Stimulated activated effector memory CD8-positive, alpha-beta T cell treated with anti-CD3 and anti-CD28 coated beads, Interleukin-12 subunit alpha, Interleukin-12 subunit beta, amount 100 ng/mL, for 72 hours (primary cell): Measurements from ENCODE around the gene KIF6.

ENCODE experiments used
- ATAC-seq: fragments of 150-1000 bp; cut with Tn5 transposase; 2 replicates; pipeline ENCODE4 v1.10.0; 2021
- DNase-seq, 2 donors: peaks; one replicate each; pipeline ENCODE4 v3.0.0; 2021 to 2022; ENCODE audit warnings: low spot score in 2 of 2
- H3K27ac Mint-ChIP-seq: one replicate; pipeline ENCODE4 v1.8.0; 2022; ENCODE audit warnings: mild to moderate bottlenecking, mixed read lengths
- H3K36me3 Mint-ChIP-seq: one replicate; pipeline ENCODE4 v1.8.0; 2022; ENCODE audit warnings: mild to moderate bottlenecking, mixed read lengths
- H3K4me1 Mint-ChIP-seq: one replicate; pipeline ENCODE4 v1.8.0; 2022; ENCODE audit warnings: mixed read lengths
- H3K4me3 Mint-ChIP-seq: one replicate; pipeline ENCODE4 v1.8.0; 2022; ENCODE audit warnings: mild to moderate bottlenecking, mixed read lengths
- H3K9me3 Mint-ChIP-seq: one replicate; pipeline ENCODE4 v1.8.0; 2022; ENCODE audit warnings: mixed read lengths

The KIF6 gene

DNA sequence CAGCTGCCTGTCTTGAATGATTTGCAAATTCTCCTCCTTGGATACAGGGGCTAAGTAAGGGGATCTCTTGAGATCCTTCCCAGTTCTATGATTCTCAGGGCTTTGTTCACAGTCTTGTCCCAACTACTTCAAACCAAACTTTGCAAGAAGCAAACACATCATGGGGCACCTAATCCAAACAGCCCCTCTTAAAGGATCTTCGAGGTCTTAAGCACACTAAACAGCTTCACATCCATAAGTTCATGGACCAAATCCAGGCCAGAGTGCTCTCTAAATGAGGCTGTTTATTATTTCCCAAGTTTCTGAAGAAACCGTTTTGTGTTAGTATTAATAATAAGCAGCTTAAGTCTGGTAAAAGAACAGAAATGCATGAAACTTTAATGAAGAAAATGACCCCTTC is 75.2 kb downstream of the KIF6 start:
- ATAC-seq (no peak), DNase-seq (no peak)
- Mint-ChIP-seq H3K9me3 (no peaks in the 10 kb centered on the region), H3K4me3 (no peak overlapping the region), H3K27ac (no peak overlapping the region), H3K4me1 (no peaks in the 10 kb centered on the region), H3K36me3 (no peaks in the 10 kb centered on the region)

DNA sequence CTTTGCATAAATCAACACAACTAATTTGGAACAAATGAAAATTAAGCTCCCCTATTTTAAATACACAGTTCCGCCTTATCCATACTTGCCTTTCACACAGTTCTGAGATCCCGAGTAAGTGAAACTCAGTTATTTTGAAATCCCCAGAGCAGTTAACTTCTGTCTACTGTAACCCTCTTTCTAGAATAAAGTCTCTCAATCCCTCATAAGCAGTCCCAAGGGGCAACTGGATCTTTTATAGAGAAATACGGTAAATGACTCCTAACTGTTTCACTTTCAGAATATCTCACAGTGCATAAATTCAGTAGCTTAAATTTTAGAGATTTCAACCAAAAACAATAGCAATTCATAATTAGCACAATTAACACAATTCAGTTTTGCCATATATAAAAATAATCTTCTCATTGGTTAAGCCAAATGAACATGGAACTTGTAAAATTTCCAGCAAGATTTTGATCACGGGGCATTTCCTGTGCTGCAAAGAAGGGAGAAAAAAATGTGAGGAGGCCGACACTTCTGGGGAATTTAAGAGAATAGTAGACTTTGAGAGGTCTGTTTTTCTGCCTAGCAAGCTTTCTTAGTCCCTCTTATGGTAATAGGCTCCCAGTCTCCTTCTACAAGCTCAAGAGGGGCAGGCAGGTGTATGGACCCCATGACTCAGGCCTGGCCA is 78.3 kb downstream of the KIF6 start:
- DNase-seq (no peak), ATAC-seq (no peak)
- Mint-ChIP-seq H3K4me1 (no peaks in the 10 kb centered on the region), H3K4me3 (no peak overlapping the region), H3K36me3 (no peaks in the 10 kb centered on the region), H3K27ac (no peak overlapping the region), H3K9me3 (no peaks in the 10 kb centered on the region)

DNA sequence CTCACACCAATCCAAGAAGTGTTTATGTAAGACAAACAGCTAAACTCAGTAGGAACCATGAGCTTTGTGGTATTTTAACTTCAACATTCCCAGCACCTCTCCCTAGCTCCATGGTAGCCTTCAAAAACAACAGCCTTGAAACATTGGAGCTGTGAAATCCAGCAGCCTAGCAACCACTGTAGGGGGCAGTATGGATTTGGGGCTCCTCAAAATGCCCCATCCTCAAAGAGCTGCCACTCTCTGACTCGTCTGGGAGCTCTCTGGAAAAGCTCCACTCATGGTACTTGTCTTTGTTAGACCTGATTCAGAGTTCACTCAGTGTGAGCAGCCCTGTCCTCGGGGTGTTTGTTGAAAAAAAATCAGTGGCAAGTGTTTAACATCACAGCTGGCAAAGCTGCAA is 82.9 kb downstream of the KIF6 start:
- no peaks in the 10 kb centered on the region for H3K36me3 Mint-ChIP-seq
- DNase-seq = no peak
- no peak for ATAC-seq

DNA sequence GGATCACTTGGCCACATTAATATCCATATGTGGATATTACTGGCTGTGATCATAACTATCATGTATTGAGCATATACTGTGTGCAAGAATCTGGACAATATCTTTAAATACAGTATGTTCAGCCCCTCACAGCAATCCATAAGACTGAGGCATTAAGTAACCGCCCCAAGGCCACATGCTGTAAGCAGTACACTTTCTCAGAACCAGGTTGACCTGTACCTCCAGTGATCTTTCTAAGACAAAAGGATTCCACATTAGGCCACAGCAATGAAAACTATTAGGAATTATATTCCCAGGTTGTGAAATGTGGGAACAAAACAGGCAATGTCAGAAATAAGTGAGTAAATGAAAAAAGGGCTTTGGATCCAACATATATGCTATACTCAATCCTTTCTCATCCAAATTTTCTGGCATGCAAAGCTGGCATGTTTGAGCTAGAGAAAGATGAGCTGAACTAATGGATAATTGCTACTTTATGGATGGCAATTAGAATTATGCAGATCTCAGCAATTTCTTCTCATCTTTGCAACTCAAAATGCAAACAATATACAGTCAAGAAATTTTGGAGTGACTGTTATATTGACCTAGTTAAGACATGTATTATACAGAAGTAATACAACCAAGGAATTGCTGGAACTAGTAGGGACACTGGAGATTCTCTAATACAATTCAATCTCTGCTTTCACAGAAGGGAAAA is 86.9 kb downstream of the KIF6 start:
- ATAC-seq (no peak), DNase-seq (no peak)
- no peak overlapping the region for H3K4me3 Mint-ChIP-seq
- no peaks in the 10 kb centered on the region for H3K4me1 Mint-ChIP-seq
- no peak overlapping the region for H3K27ac Mint-ChIP-seq
- H3K9me3 Mint-ChIP-seq = no peaks in the 10 kb centered on the region
- no peaks in the 10 kb centered on the region for H3K36me3 Mint-ChIP-seq

More for the DNA sequence above, 82.9 kb downstream of the KIF6 start:
- Mint-ChIP-seq H3K27ac (no peak overlapping the region), H3K9me3 (no peaks in the 10 kb centered on the region), H3K4me1 (no peaks in the 10 kb centered on the region), H3K4me3 (no peak overlapping the region)

DNA sequence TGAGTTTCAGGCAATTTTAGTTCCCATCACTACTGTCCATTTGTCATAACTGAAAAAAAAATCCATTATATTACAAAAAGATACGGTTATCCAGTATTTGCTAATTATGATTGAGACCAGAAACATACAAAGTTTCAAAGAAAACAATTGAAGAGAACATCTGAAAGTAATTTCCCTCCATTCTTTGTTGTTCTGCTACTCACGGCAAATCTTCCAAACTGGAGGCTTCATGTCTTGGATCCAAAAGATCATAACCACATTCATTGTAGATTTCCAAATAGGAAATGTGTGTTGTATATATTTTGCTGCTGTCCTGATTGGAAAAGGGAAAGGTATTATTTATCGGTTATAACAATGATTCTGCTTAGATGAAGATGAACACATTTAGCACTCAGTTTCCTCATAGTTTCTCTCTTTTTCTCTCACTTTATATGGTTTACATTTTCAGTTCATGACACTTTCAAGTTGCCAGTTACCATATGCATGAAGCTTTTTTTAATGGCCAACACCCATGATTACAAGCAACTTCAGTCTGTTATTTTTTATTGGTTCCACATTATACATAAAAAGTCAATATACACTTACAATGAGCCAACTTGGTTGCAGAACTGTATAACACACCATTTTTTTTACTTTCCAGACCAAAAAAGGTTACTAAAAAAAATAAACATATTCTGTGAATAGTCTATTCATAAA is 90.4 kb downstream of the KIF6 start:
- Mint-ChIP-seq H3K4me3 (no peak overlapping the region), H3K9me3 (no peaks in the 10 kb centered on the region), H3K36me3 (no peaks in the 10 kb centered on the region), H3K4me1 (no peaks in the 10 kb centered on the region), H3K27ac (no peak overlapping the region)
- ATAC-seq = no peak
- no peak for DNase-seq

DNA sequence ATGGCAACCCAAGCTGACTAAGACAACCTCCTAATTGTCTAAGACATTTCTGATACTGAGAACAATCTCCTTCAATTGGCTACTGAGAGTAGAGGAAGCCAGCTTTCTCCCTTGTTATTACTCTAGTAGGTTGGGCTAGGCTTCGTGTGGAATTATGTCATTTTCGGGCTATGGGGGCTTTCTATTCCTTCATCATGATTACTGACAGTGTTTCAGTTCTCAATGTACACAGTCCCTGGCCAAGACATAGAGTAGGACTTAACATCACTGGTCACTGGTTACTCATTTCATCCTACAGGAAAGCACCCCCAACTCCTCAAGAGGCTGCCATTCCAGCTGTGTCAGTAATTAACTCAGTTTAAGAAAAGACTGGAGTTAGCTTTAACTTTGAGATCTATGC is 100.0 kb downstream of the KIF6 start:
- no peaks in the 10 kb centered on the region for H3K4me1 Mint-ChIP-seq
- ATAC-seq (no peak), DNase-seq (no peak)
- no peak overlapping the region for H3K27ac Mint-ChIP-seq
- no peaks in the 10 kb centered on the region for H3K36me3 Mint-ChIP-seq
- H3K9me3 Mint-ChIP-seq = no peaks in the 10 kb centered on the region
- no peak overlapping the region for H3K4me3 Mint-ChIP-seq

DNA sequence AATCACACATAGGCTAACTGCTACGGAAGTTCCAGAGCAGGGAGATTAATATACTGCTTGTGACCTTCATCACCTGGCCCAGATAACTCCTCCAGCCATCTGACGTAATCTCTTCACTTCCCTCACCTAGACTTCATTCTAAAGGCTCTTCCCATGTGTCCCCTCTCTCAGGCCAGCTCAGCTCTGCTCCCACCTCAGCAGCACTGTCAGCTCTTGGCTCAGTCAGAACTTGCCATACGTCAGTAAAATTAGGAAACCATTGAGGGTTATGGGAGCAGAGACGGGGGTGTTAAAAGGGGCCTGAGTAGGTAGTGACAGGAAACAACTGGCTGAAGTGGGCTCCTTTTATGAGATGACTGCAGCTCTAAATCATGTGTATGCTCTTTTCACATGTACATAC is 101.5 kb downstream of the KIF6 start:
- H3K36me3 Mint-ChIP-seq = no peaks in the 10 kb centered on the region
- ATAC-seq = no peak

DNA sequence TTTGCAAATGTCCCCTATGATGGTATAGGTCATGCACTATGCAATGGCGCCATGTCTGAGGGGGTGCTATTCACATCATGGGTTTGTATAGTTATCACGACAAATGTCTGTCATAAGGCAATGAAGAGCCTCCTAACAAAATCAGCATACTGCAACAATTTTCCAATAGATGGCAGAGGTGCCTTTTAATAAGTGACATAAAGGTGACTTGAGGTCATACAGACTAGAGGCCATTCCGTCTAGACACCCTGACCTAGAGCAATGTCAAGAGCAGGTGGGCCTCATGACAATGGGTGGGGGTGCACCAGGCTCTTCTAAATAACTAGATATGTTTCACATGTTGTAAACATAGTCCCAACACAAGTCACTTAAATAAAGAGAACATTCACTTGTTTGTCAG is 107.7 kb downstream of the KIF6 start:
- DNase-seq (no peak), ATAC-seq (no peak)
- no peaks in the 10 kb centered on the region for H3K4me1 Mint-ChIP-seq
- no peaks in the 10 kb centered on the region for H3K9me3 Mint-ChIP-seq
- H3K27ac Mint-ChIP-seq = no peak overlapping the region
- no peak overlapping the region for H3K4me3 Mint-ChIP-seq
- H3K36me3 Mint-ChIP-seq = no peaks in the 10 kb centered on the region

More for the DNA sequence above, 101.5 kb downstream of the KIF6 start:
- no peak overlapping the region for H3K27ac Mint-ChIP-seq
- no peak overlapping the region for H3K4me3 Mint-ChIP-seq
- H3K4me1 Mint-ChIP-seq = no peaks in the 10 kb centered on the region
- no peaks in the 10 kb centered on the region for H3K9me3 Mint-ChIP-seq
- no peak for DNase-seq

DNA sequence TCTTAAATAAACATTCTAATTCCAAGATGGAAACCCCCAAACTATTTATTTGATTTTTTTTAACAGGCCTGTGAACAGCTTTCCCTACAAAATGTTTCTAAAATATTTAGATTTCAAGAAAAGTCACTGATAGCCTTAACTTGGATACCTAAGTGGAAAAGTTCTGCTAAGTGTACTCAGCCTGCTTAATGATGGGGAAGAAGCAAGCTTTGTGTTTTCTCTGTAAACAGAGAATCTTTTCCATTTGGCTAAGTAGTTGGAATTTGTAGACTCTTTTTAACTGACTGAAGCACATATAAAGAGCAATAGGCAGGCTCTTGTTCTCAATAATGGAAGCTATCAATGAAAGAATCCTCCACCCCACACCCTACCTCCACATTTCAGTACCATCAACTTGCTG is 108.2 kb downstream of the KIF6 start:
- no peak overlapping the region for H3K27ac Mint-ChIP-seq
- no peak overlapping the region for H3K4me3 Mint-ChIP-seq
- H3K9me3 Mint-ChIP-seq = no peaks in the 10 kb centered on the region
- DNase-seq = no peak
- no peaks in the 10 kb centered on the region for H3K4me1 Mint-ChIP-seq
- no peak for ATAC-seq
- H3K36me3 Mint-ChIP-seq = no peaks in the 10 kb centered on the region

DNA sequence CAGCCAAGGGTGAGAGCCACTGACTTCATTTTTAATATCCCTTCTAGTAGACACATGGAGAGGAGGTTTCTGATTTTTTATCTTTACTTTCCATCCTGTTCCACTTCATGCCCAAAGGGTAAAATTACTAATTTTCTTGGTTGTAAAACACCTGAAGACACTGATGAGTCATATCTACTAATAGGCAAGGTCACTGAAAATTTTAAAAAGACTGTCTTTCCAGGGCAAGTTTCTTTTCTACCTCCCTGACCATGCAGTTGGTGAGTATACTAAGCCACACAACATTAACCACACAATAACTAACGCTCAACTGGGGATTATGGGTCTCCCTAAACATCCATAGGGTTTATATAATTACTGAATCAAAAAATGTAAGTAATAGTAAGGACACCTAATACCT is 109.6 kb downstream of the KIF6 start:
- Mint-ChIP-seq H3K9me3 (no peaks in the 10 kb centered on the region), H3K4me1 (no peaks in the 10 kb centered on the region)
- no peak for DNase-seq

DNA sequence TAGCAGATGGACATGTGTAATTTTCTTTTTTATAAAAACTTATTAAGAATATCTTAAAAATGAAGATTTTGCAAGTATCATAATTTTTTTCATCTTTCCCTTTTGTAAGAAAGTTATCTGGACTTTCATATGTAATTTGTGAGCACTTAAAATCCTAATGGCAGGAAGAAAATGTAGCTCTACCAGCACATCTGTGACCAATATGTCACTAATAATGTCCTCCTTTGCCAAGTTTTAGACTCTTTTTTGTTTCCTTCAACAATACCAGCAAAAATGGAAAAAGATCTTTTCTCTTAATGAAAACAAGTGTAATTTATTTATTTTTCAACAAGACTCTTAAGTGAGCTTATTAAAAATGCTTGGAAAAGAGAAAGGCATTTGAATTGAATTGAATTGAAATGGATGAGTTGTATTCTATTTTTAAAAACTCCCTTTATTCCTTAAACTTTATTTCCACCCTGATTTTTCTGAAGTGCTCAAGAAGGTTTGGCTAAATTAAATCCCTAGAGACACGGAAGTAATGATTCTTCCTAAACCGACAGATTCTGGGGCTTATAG is 110.7 kb downstream of the KIF6 start:
- DNase-seq (no peak), ATAC-seq (no peak)
- H3K4me3 Mint-ChIP-seq = no peak overlapping the region
- H3K27ac Mint-ChIP-seq = no peak overlapping the region
- H3K9me3 Mint-ChIP-seq = no peaks in the 10 kb centered on the region
- no peaks in the 10 kb centered on the region for H3K36me3 Mint-ChIP-seq
- H3K4me1 Mint-ChIP-seq = no peaks in the 10 kb centered on the region

More for the DNA sequence above, 109.6 kb downstream of the KIF6 start:
- H3K36me3 Mint-ChIP-seq = no peaks in the 10 kb centered on the region
- no peak overlapping the region for H3K4me3 Mint-ChIP-seq
- no peak overlapping the region for H3K27ac Mint-ChIP-seq
- no peak for ATAC-seq

DNA sequence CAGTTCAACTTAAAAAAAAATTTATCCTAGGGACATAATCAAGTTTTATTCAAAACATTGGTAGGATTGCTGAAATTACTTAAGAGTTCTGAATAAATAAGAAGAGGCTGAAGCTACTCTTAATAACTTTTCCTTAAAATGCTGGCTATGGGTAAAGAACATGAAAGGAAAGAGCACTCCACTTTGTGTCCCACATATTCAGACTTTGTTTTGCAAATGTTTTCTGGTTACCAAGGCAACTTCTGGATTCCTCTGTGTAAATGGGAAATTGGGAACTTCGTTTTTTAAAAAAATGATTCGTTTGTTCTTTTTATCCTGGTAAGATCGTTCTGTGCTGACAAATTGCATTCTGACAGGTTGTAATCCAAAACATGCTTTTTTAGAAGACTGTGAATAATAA is 115.0 kb downstream of the KIF6 start:
- H3K9me3 Mint-ChIP-seq = no peaks in the 10 kb centered on the region
- H3K4me1 Mint-ChIP-seq = no peaks in the 10 kb centered on the region
- H3K4me3 Mint-ChIP-seq = no peak overlapping the region
- H3K36me3 Mint-ChIP-seq = no peaks in the 10 kb centered on the region
- no peak overlapping the region for H3K27ac Mint-ChIP-seq
- DNase-seq (no peak), ATAC-seq (no peak)

DNA sequence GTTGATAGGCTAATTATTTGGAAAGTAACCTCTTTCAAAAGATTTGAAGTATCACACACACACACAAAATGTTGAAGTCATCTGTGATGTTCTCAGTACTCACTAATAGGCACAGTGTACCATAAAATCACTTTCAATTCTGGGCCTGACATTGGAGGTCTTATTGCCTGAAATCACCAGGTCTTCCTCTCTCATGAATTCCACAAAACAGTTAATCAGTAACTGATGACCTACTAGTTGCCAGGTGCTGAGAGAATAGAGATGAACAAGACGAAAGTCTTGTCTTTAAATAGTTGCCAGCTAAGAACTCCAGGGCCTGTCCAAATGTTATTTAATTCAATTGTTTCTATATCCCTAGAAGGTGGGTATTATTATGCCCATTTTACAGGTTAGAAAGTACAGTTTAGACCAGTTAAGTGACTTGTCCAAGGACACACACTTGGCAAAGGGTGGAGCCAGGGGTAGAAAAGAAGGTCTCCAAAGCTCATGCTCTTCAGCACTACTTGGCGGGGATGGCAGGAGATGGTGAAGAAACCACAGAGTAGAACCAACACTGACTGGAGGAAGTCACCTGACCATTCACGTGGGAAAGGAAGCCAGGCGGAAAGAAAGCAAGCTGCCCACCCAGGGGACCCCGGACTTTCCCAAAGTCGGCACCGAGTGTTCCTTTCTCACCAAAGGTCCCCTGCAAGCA is 116.4 kb downstream of the KIF6 start:
- Mint-ChIP-seq H3K4me3 (no peak overlapping the region), H3K36me3 (no peaks in the 10 kb centered on the region), H3K27ac (no peak overlapping the region), H3K9me3 (no peaks in the 10 kb centered on the region), H3K4me1 (no peaks in the 10 kb centered on the region)
- DNase-seq (no peak), ATAC-seq (no peak)

DNA sequence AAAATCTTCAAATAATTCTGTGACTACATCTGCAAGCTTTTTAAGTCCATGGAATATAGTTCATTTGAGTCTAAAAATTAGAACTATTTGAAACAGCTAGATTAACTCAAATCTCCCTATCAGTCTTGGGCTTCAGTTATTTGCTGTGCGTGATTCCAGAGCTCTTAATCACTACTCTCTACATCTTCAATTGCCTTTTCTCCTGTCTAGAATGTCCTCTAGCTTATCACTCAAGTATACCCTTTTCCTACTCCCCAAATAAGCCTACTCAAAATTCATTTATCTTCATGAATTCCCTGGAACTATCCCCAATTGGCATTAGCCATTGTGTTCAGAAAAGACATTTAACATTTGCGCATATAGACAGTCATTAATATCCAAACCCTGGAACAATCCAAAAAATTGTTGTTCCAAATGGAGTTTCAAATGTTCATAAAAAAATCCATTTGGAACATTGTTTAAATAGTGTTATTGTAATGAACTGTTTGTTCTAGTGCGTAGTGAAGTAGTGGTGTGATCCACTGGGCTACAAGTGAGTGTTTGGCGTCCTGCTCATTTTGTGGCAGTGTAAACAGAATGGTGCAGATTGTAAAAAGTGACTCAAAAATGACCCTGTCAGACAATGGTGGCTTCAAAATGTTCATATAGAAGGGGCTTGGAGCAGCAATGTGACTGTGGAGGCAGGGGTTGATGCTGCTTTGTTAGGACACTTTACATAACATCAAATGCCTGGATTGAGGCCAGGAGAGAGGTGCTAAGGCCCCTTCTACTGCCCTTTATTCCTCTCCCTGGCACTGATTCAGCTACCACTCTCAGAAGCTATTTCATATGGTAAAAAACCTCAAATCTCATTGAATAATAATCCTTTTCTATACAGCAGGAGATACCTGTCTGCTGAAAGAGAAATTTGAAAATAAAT is 122.3 kb downstream of the KIF6 start:
- no peak for DNase-seq
- H3K27ac Mint-ChIP-seq = no peak overlapping the region
- no peaks in the 10 kb centered on the region for H3K36me3 Mint-ChIP-seq
- H3K4me3 Mint-ChIP-seq = no peak overlapping the region
- H3K9me3 Mint-ChIP-seq = peaks cover 3% of the 10 kb centered on the region
- no peak for ATAC-seq
- no peaks in the 10 kb centered on the region for H3K4me1 Mint-ChIP-seq
